ENCODE data around the gene HS3ST6. TPM values are rescaled to one million over a fixed set of nuclear protein-coding genes. Genes with fewer than 3 reads are reported as not detected.

HS3ST6 gene
- total and polyA plus RNA-seq, 4 donors: 0.40 to 5.9 (median 1.4) TPM

GRCh38 chr16:1915732-1916639 lies 2.2 kb downstream of the HS3ST6 start:
- WGBS, 2 donors: 64 to 67% methylated on average over 24 to 25 of the region's 25 CpGs
- TF ChIP-seq, protein P1, sequence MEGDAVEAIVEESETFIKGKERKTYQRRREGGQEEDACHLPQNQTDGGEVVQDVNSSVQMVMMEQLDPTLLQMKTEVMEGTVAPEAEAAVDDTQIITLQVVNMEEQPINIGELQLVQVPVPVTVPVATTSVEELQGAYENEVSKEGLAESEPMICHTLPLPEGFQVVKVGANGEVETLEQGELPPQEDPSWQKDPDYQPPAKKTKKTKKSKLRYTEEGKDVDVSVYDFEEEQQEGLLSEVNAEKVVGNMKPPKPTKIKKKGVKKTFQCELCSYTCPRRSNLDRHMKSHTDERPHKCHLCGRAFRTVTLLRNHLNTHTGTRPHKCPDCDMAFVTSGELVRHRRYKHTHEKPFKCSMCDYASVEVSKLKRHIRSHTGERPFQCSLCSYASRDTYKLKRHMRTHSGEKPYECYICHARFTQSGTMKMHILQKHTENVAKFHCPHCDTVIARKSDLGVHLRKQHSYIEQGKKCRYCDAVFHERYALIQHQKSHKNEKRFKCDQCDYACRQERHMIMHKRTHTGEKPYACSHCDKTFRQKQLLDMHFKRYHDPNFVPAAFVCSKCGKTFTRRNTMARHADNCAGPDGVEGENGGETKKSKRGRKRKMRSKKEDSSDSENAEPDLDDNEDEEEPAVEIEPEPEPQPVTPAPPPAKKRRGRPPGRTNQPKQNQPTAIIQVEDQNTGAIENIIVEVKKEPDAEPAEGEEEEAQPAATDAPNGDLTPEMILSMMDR (IDR thresholded peaks at IDR 0.05; ENCODE audit: control extremely low read depth, extremely low read depth): no peak
- peaks cover 7 to 46% (median 32%) of the 10 kb centered on the region in 3 donors for H3K27me3 ChIP-seq (ENCODE audit: control insufficient read depth in 3 of 3, insufficient read depth in 3 of 3, low read length in 2 of 3)

DNA sequence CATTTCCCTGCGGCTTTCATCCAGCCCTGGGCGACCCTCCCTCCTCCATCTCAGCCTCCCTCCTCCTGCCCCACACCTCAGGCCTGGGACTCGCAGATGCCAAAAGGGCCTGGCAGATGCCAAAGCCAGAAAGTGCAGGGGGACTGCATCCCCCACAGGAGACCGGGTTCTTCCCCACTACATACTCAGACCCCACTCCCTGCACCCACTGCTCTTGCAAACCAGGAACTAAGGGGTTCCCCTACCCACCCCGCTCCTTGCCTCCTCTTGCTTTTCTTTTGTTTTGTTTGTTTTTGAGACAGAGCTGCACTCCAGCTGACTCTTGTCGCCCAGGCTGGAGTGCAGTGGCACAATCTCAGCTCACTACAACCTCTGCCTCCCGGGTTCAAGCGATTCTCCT lies 3.2 kb downstream of the HS3ST6 start:
- 46 to 53% methylated on average over 8 of the region's 8 CpGs for WGBS, 2 donors
- no peak for ATAC-seq (ENCODE audit: insufficient read depth, low FRiP score)
- H3K27me3 ChIP-seq (ENCODE audit: control insufficient read depth in 3 of 3, insufficient read depth in 3 of 3, low read length in 2 of 3): peaks cover 7 to 36% (median 24%) of the 10 kb centered on the region in 3 donors

More at GRCh38 chr16:1915732-1916639, 2.2 kb downstream of the HS3ST6 start:
- Histone ChIP-seq H3K9ac (ENCODE audit: insufficient read depth in 1 of 2, low read length in 2 of 2) (no peak overlapping the region), H3K27ac (ENCODE audit: low read depth in 1 of 2, low read length in 1 of 2) (no peak overlapping the region), H3K36me3 (ENCODE audit: control insufficient read depth in 4 of 4, insufficient read depth in 4 of 4, low read length in 4 of 4) (no peaks in the 10 kb centered on the region), H3K4me3 (no peak overlapping the region), H3K9me3 (ENCODE audit: control insufficient read depth in 4 of 4, insufficient read depth in 3 of 4, low read length in 3 of 4) (peaks cover 0 to 4% (median 0%) of the 10 kb centered on the region in 4 donors), H3K4me1 (ENCODE audit: control insufficient read depth in 5 of 5, insufficient read depth in 5 of 5, low read length in 5 of 5) (peaks cover 0 to 12% (median 0%) of the 10 kb centered on the region in 5 donors)
- no peak for ATAC-seq (ENCODE audit: insufficient read depth, low FRiP score)
- DNase-seq: no peak

GRCh38 chr16:1914084-1914608 lies 4.1 kb downstream of the HS3ST6 start:
- no peak overlapping the region for H3K27ac ChIP-seq (ENCODE audit: low read depth in 1 of 2, low read length in 1 of 2)
- H3K9ac ChIP-seq (ENCODE audit: insufficient read depth in 1 of 2, low read length in 2 of 2): no peak overlapping the region
- H3K27me3 ChIP-seq (ENCODE audit: control insufficient read depth in 3 of 3, insufficient read depth in 3 of 3, low read length in 2 of 3): peaks cover under 1 to 31% (median 19%) of the 10 kb centered on the region in 3 donors
- WGBS, 2 donors: 40% methylated on average over 14 to 15 of the region's 15 CpGs
- H3K9me3 ChIP-seq (ENCODE audit: control insufficient read depth in 4 of 4, insufficient read depth in 3 of 4, low read length in 3 of 4): peaks cover 0 to 4% (median 0%) of the 10 kb centered on the region in 4 donors
- DNase-seq (no peak), ATAC-seq (ENCODE audit: insufficient read depth, low FRiP score) (no peak)
- TF ChIP-seq, protein P1 (IDR thresholded peaks at IDR 0.05; ENCODE audit: control extremely low read depth, extremely low read depth): no peak
- H3K4me1 ChIP-seq (ENCODE audit: control insufficient read depth in 5 of 5, insufficient read depth in 5 of 5, low read length in 5 of 5): peaks cover 0 to 10% (median 0%) of the 10 kb centered on the region in 5 donors
- H3K36me3 ChIP-seq (ENCODE audit: control insufficient read depth in 4 of 4, insufficient read depth in 4 of 4, low read length in 4 of 4): no peaks in the 10 kb centered on the region
- no peak overlapping the region for H3K4me3 ChIP-seq

More for the DNA sequence above, 3.2 kb downstream of the HS3ST6 start:
- DNase-seq: no peak
- no peak overlapping the region for H3K4me3 ChIP-seq
- peaks cover 0 to 4% (median 0%) of the 10 kb centered on the region in 4 donors for H3K9me3 ChIP-seq (ENCODE audit: control insufficient read depth in 4 of 4, insufficient read depth in 3 of 4, low read length in 3 of 4)
- no peak overlapping the region for H3K9ac ChIP-seq (ENCODE audit: insufficient read depth in 1 of 2, low read length in 2 of 2)
- no peak overlapping the region for H3K27ac ChIP-seq (ENCODE audit: low read depth in 1 of 2, low read length in 1 of 2)
- H3K4me1 ChIP-seq (ENCODE audit: control insufficient read depth in 5 of 5, insufficient read depth in 5 of 5, low read length in 5 of 5): peaks cover 0 to 10% (median 0%) of the 10 kb centered on the region in 5 donors
- TF ChIP-seq, protein P1 (IDR thresholded peaks at IDR 0.05; ENCODE audit: control extremely low read depth, extremely low read depth): no peak
- H3K36me3 ChIP-seq (ENCODE audit: control insufficient read depth in 4 of 4, insufficient read depth in 4 of 4, low read length in 4 of 4): no peaks in the 10 kb centered on the region

Measured in lung (tissue), 12 donors.